T-cell (primary cell): ENCODE measurements around the gene TAF11. TPM values are rescaled to one million over a fixed set of nuclear protein-coding genes. Genes with fewer than 3 reads are reported as not detected.

Experiments used
- ATAC-seq, 4 experiments: fragments of 200-7000 bp in 3 of 4; fragments of 150-1000 bp in 1 of 4; cut with Tn5 transposase; replicated peaks in 1 of 4; 1 replicate in 3 of 4; 2 replicates in 1 of 4; pipeline ENCODE4 v1.10.0; 2021; ENCODE audit warnings: moderate library complexity in 3 of 4, mild to moderate bottlenecking in 2 of 4, moderate number of reproducible peaks in 1 of 4
- CTCF ChIA-PET, 2 donors: fragments of 300-600 bp; sonication (Branson Sonifier 250); formaldehyde crosslinking; loops; one replicate each; lab custom pipeline; 2022; ENCODE audit warnings: antibody characterized with exemption in 2 of 2; lab: Charles Lee
- POLR2A ChIA-PET, 2 donors: fragments of 300-600 bp; sonication (Branson Sonifier 250); formaldehyde crosslinking; loops; one replicate each; lab custom pipeline; 2022; ENCODE audit warnings: antibody characterized with exemption in 2 of 2; lab: Charles Lee
- DNase-seq, 35 experiments: peaks; one replicate each; pipeline versions ENCODE4 v3.0.0 to v3.0.0-alpha.2; 2013 to 2023
- H3K27ac ChIP-seq: one replicate; pipeline ENCODE4 v1.5.1; 2013; ENCODE audit warnings: low read length
- H3K27me3 ChIP-seq, 2 experiments: replicated peaks in 1 of 2; 1 replicate in 1 of 2; 2 replicates in 1 of 2; pipeline versions ENCODE4 v1.6.1 to v1.7.0; 2013; ENCODE audit warnings: low read length in 1 of 2, mixed read lengths in 1 of 2; ENCODE audit not compliant: control insufficient read depth in 2 of 2, insufficient read depth in 2 of 2; ENCODE audit errors: extremely low read depth in 1 of 2
- H3K36me3 ChIP-seq, 2 donors: 1 replicate in 1 of 2; 2 replicates in 1 of 2; pipeline versions ENCODE4 v1.6.1 to v1.7.0; 2013; ENCODE audit warnings: low read length in 1 of 2; ENCODE audit not compliant: control insufficient read depth in 2 of 2, insufficient read depth in 1 of 2; ENCODE audit errors: extremely low read depth in 1 of 2
- H3K4me1 ChIP-seq, 2 experiments: 1 replicate in 1 of 2; 2 replicates in 1 of 2; pipeline versions ENCODE4 v1.6.1 to v1.7.0; 2013; ENCODE audit warnings: low read length in 2 of 2, mixed read lengths in 1 of 2; ENCODE audit not compliant: insufficient read depth in 2 of 2, control insufficient read depth in 1 of 2; ENCODE audit errors: extremely low read depth in 1 of 2
- H3K4me3 ChIP-seq, 2 donors: 1 replicate in 1 of 2; 2 replicates in 1 of 2; pipeline versions ENCODE4 v1.5.1 to v1.7.0; 2013; ENCODE audit warnings: mild to moderate bottlenecking in 2 of 2, low read length in 1 of 2, moderate library complexity in 1 of 2; ENCODE audit not compliant: control insufficient read depth in 1 of 2; ENCODE audit errors: extremely low read depth in 1 of 2
- H3K9me3 ChIP-seq: 2 replicates; pipeline ENCODE4 v1.7.0; 2013
- H3K27ac Mint-ChIP-seq, 2 donors: one replicate each; pipeline ENCODE4 v1.8.0; 2020 to 2021; ENCODE audit warnings: mild to moderate bottlenecking in 2 of 2, mixed read lengths in 2 of 2
- H3K27me3 Mint-ChIP-seq, 2 donors: one replicate each; pipeline ENCODE4 v1.8.0; 2021 to 2022; ENCODE audit warnings: mixed read lengths in 2 of 2
- H3K36me3 Mint-ChIP-seq: one replicate; pipeline ENCODE4 v1.8.0; 2021; ENCODE audit warnings: mixed read lengths
- H3K4me1 Mint-ChIP-seq, 3 donors: one replicate each; pipeline ENCODE4 v1.8.0; 2020 to 2022; ENCODE audit warnings: mixed read lengths in 3 of 3, mild to moderate bottlenecking in 1 of 3
- H3K4me3 Mint-ChIP-seq, 3 donors: one replicate each; pipeline ENCODE4 v1.8.0; 2020 to 2022; ENCODE audit warnings: mild to moderate bottlenecking in 3 of 3, mixed read lengths in 3 of 3, moderate library complexity in 3 of 3
- H3K9me3 Mint-ChIP-seq, 3 donors: one replicate each; pipeline ENCODE4 v1.8.0; 2020 to 2022; ENCODE audit warnings: mixed read lengths in 3 of 3
- WGBS: methylation state at CpG from one replicate; pipeline ENCODE4 v1.1.5; 2013; ENCODE audit warnings: missing lambda C conversion rate; ENCODE audit not compliant: insufficient coverage; 5-methylcytosine and 5-hydroxymethylcytosine counted together
- total RNA-seq, 35 experiments: library from RNA in 6 of 35; stranded (reverse) in 6 of 35; fragments of 120-200 nt in 1 of 35; gene quantifications; one replicate each; pipeline versions ENCODE4 v1.2.1 to v1.2.4 and lab custom pipeline; 2013 to 2026

The TAF11 gene
- total RNA-seq, 5 donors from 2014 or later (not counting 1 experiment from before 2014, with no cell fraction given) = 22.7 to 35.1 (median 25.7) TPM

- no peak overlapping the region for H3K4me3 ChIP-seq
- Mint-ChIP-seq H3K27ac (no peak overlapping the region), H3K27me3 (no peaks in the 10 kb centered on the region), H3K9me3 (no peaks in the 10 kb centered on the region), H3K4me1 (no peaks in the 10 kb centered on the region), H3K4me3 (no peak overlapping the region), H3K36me3 (peaks cover 26% of the 10 kb centered on the region)
- peaks cover 4 to 24% of the 10 kb centered on the region in 2 donors for H3K36me3 ChIP-seq
- H3K4me1 ChIP-seq = no peaks in the 10 kb centered on the region
- 100% methylated on average over 1 of the region's 3 CpGs for WGBS
- no peak for DNase-seq
- ChIA-PET CTCF (no interaction called here), POLR2A (interaction anchor here in 1 of 2 donors (0.5 kb wide), 1 partner anchor 17 kb away, joined by 9 read pairs; no protein-coding TSS in a partner anchor)
- no peak overlapping the region for H3K27ac ChIP-seq
- no peak for ATAC-seq
- no peaks in the 10 kb centered on the region for H3K27me3 ChIP-seq
- no peaks in the 10 kb centered on the region for H3K9me3 ChIP-seq
Observed at GRCh38 chr6:34865107-34865506, 22.7 kb downstream of the TAF11 start.

GRCh38 chr6:34864007-34864406 is 23.8 kb downstream of the TAF11 start:
- Mint-ChIP-seq H3K27me3 (no peaks in the 10 kb centered on the region), H3K36me3 (peaks cover 30% of the 10 kb centered on the region), H3K9me3 (no peaks in the 10 kb centered on the region), H3K4me3 (no peak overlapping the region), H3K4me1 (no peaks in the 10 kb centered on the region), H3K27ac (no peak overlapping the region)
- Histone ChIP-seq H3K27me3 (no peaks in the 10 kb centered on the region), H3K27ac (no peak overlapping the region), H3K4me3 (no peak overlapping the region), H3K36me3 (peaks cover 4 to 34% of the 10 kb centered on the region in 2 donors), H3K4me1 (no peaks in the 10 kb centered on the region), H3K9me3 (no peaks in the 10 kb centered on the region)
- ChIA-PET CTCF (interaction anchor here in 1 of 2 donors (0.6 kb wide), 1 partner anchor 10 kb away, joined by 4 read pairs; no protein-coding TSS in a partner anchor), POLR2A (no interaction called here)
- DNase-seq (no peak), ATAC-seq (no peak)
- WGBS = 86% methylated on average over 4 of the region's 4 CpGs

- Mint-ChIP-seq H3K4me3 (no peak overlapping the region), H3K9me3 (no peaks in the 10 kb centered on the region), H3K27ac (no peak overlapping the region), H3K27me3 (no peaks in the 10 kb centered on the region), H3K4me1 (no peaks in the 10 kb centered on the region), H3K36me3 (peaks cover 54% of the 10 kb centered on the region)
- no peaks in the 10 kb centered on the region for H3K4me1 ChIP-seq
- H3K4me3 ChIP-seq = no peak overlapping the region
- H3K27me3 ChIP-seq = no peaks in the 10 kb centered on the region
- H3K36me3 ChIP-seq = peaks cover 8 to 56% of the 10 kb centered on the region in 2 donors
- no peak overlapping the region for H3K27ac ChIP-seq
- DNase-seq (no peak), ATAC-seq (no peak)
- no CpG with 5 or more reads among the region's 1 CpG for WGBS
- ChIA-PET CTCF (no interaction called here), POLR2A (no interaction called here)
- H3K9me3 ChIP-seq = no peaks in the 10 kb centered on the region
Observed at GRCh38 chr6:34860776-34861175, 27.1 kb downstream of the TAF11 start.

- ATAC-seq (no peak), DNase-seq (no peak)
- POLR2A ChIA-PET = interaction anchor here in 1 of 2 donors (1.1 kb wide), 1 partner anchor 120 kb away, joined by 3 read pairs; no protein-coding TSS in a partner anchor
- no peaks in the 10 kb centered on the region for H3K27me3 Mint-ChIP-seq
- H3K4me3 Mint-ChIP-seq = no peak overlapping the region
- 96% methylated on average over 4 of the region's 4 CpGs for WGBS
- H3K36me3 Mint-ChIP-seq = peaks cover 54% of the 10 kb centered on the region
- CTCF ChIA-PET = no interaction called here
- no peaks in the 10 kb centered on the region for H3K9me3 Mint-ChIP-seq
- Histone ChIP-seq H3K36me3 (peaks cover 8 to 60% of the 10 kb centered on the region in 2 donors), H3K9me3 (no peaks in the 10 kb centered on the region), H3K27me3 (no peaks in the 10 kb centered on the region), H3K4me3 (no peak overlapping the region), H3K27ac (no peak overlapping the region), H3K4me1 (no peaks in the 10 kb centered on the region)
- no peak overlapping the region for H3K27ac Mint-ChIP-seq
- H3K4me1 Mint-ChIP-seq = no peaks in the 10 kb centered on the region
Observed at GRCh38 chr6:34859951-34860350, 27.9 kb downstream of the TAF11 start.

GRCh38 chr6:34858681-34859080 is 29.2 kb downstream of the TAF11 start:
- WGBS = 97% methylated on average over 6 of the region's 7 CpGs
- no peak for DNase-seq
- no peaks in the 10 kb centered on the region for H3K27me3 Mint-ChIP-seq
- Histone ChIP-seq H3K36me3 (peaks cover 8 to 55% of the 10 kb centered on the region in 2 donors), H3K4me3 (no peak overlapping the region), H3K27ac (no peak overlapping the region), H3K27me3 (no peaks in the 10 kb centered on the region), H3K9me3 (no peaks in the 10 kb centered on the region), H3K4me1 (no peaks in the 10 kb centered on the region)
- no peak overlapping the region for H3K4me3 Mint-ChIP-seq
- ATAC-seq = no peak
- H3K27ac Mint-ChIP-seq = no peak overlapping the region
- no peaks in the 10 kb centered on the region for H3K4me1 Mint-ChIP-seq
- peaks cover 52% of the 10 kb centered on the region for H3K36me3 Mint-ChIP-seq
- ChIA-PET POLR2A (interaction anchor here in 1 of 2 donors (1.1 kb wide), 1 partner anchor 121 kb away, joined by 3 read pairs; no protein-coding TSS in a partner anchor), CTCF (no interaction called here)
- H3K9me3 Mint-ChIP-seq = no peaks in the 10 kb centered on the region

GRCh38 chr6:34855463-34855862 is 32.4 kb downstream of the TAF11 start:
- H3K36me3 ChIP-seq = peaks cover 8 to 53% of the 10 kb centered on the region in 2 donors
- 87% methylated on average over 3 of the region's 7 CpGs for WGBS
- H3K36me3 Mint-ChIP-seq = peaks cover 65% of the 10 kb centered on the region

More at GRCh38 chr6:34855463-34855862, 32.4 kb downstream of the TAF11 start:
- CTCF ChIA-PET = no interaction called here
- H3K4me3 Mint-ChIP-seq = no peak overlapping the region
- H3K4me1 Mint-ChIP-seq = no peaks in the 10 kb centered on the region
- no peak overlapping the region for H3K4me3 ChIP-seq
- POLR2A ChIA-PET = no interaction called here
- no peaks in the 10 kb centered on the region for H3K9me3 ChIP-seq
- no peak for DNase-seq
- no peaks in the 10 kb centered on the region for H3K4me1 ChIP-seq
- H3K27ac ChIP-seq = no peak overlapping the region
- no peaks in the 10 kb centered on the region for H3K27me3 ChIP-seq
- no peak for ATAC-seq
- no peaks in the 10 kb centered on the region for H3K9me3 Mint-ChIP-seq
- no peak overlapping the region for H3K27ac Mint-ChIP-seq
- no peaks in the 10 kb centered on the region for H3K27me3 Mint-ChIP-seq
